GM18520 (cell line): ENCODE measurements around the gene BBS1.
"Not testable (repeated sequence)": the region's sequence is repeated elsewhere in the genome, so short reads cannot be mapped to it uniquely, and the experiment has no call there.

Experiments used
- ATAC-seq: cut with Tn5 transposase; IDR thresholded peaks from one replicate; pipeline ENCODE4 v1.9.1; 2021; ENCODE audit not compliant: unreplicated experiment

The BBS1 gene

DNA sequence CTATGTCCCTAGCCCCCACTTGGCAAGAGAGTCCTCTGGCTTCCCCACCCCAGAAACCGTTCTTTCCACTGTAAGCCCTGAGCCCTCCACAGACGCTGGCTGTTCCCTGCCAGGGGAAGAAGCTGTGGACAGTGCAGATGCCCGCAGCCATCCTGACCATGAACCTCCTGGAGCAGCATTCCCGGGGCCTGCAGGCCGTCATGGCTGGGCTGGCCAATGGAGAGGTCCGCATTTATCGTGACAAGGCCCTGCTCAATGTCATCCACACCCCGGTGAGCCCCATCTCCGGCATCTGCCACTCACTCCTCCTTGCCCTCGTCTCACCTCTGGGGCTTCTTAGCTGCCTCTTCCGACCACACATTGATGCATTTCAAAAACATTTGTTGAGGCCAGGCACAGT lies 13.2 kb downstream of the BBS1 start:
- ATAC-seq = no peak

DNA sequence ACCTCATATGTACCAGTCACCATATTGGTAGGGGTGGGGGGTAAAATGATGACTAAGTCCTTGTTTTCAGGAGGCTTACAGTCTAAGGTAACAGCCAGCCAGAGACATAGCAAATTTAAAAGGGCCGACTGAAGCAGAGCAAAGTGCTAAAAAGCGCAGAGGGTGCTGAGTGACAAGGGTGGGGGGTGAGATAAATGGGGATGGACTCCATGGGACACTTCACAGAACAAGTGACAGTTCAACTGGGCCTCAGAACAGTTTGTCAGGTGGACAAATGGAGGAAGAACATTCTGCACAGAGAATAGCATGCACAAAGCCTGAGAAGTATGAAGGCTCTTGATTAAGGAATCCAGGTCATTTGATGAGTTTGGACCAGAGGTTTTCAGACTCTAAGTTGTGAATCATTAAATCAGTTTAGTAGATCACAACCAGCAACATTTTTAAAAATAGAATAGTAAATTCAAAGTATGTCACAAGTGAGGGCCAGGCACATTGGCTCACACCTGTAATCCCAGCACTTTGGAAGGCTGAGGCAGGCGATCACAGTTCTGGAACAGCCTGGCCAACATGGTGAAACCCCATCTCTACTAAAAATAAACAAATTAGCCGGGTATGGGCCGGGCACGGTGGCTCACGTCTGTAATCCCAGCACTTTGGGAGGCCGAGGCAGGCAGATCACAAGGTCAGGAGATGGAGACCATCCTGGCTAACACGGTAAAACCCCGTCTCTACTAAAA lies 14.0 kb downstream of the BBS1 start:
- ATAC-seq = no peak

DNA sequence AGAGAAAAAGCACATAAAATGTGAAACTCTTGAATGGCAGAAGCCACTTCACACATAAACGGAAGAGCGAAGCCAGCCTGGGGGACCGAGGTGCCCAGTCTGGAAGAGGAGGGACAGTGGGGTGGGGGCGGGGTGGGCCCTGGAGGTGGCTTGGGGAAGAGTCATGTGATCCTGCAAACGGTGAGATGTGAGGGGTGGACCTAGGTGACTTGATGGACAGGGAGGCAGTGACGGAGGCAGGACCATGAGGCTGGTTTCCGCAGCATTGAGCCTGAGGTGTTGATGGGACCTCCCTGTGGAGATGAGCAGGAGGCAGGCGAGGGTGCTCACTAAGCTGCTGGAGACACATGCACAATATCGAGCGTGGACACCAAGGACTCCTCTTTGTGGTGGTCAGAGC lies 18.6 kb downstream of the BBS1 start:
- no peak for ATAC-seq

DNA sequence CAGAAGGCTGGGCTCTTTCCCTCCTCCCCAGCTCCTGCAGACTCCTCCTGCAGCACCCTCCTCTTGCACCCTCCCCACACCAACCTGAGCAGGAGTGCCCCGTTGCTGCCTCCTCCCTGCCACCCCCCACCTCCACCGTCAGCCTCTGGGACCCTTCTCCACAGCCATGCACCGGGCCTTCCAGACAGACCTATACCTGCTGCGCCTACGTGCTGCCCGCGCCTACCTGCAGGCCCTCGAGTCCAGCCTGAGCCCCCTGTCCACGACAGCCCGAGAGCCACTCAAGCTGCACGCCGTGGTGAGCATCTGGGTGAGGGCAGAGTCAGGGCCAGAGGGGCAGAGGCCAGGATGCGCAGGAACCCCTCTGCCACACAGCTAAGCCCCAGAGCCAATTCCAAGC lies 19.2 kb downstream of the BBS1 start:
- ATAC-seq = no peak

DNA sequence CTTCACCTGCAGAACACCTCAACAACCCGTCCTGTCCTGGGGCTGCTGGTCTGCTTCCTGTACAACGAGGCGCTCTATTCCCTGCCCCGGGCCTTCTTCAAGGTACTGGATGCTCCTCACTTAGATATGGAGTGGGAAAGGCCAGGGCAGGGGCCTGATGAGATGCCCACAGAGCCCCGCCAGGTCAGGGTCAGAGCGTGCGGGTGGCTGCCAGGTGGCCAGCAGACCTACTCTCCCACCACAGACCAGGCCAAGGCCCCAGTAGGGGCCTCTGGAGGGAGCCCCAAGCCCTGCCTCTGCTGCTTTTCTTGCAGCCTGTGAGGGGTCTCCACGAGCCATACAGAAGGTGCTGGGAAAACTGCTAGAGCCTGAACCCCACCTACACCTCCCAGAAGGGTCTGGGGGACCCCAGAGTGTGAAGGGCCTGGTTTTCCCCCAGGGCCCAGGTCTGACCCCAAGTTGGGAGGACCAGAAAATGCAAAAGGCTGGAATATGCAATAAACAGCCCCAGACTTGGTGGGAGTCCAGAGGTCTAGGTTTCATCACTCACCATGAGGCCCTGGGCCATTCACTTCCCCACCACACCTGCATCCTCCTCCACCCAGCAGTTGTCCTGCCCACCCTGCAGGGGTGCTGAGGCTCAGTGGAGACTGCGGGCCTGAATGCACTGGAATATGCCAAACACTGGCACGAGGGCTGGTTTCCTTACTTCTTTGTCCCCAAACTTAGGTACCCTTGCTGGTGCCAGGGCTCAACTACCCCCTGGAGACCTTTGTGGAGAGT lies 20.7 kb downstream of the BBS1 start:
- no peak for ATAC-seq

DNA sequence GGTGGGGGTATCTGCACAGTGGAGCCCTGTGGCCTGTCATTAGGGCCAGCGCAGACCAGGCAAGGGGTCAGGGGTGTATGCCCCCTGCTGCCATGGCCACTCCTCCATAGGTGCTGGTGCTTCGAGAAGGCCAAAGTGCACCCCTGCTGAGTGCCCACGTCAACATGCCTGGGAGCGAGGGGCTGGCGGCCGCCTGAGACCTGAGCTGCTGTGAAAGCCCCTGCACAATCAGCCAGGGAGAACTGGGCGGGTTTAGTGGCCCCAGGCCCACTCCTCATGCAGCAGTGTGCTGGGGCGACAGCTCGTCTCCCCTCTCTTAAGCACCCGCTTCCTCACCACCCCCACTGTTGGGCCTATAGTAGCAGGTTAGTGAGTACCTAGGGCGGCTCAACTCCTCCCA lies 21.4 kb downstream of the BBS1 start:
- no peak for ATAC-seq

DNA sequence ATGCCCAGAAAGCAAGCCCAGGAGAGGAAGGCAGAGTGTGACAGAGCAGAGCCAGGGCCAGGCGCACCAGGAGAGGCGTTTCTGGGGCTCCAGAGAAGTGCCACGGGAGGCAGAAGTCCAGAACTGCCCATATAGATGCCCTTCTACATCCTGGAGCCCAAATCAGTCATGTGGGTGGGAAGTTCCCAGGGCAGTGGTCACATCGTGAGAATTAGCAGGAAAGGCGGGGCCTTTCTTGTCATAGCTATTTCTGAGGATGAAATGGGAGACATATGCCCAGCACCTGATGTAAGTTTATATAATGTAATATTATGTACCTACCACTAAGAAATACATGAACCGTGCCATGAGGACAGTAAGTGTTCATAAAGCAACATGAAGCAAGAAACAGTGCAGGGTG lies 22.3 kb downstream of the BBS1 start:
- ATAC-seq = no peak

DNA sequence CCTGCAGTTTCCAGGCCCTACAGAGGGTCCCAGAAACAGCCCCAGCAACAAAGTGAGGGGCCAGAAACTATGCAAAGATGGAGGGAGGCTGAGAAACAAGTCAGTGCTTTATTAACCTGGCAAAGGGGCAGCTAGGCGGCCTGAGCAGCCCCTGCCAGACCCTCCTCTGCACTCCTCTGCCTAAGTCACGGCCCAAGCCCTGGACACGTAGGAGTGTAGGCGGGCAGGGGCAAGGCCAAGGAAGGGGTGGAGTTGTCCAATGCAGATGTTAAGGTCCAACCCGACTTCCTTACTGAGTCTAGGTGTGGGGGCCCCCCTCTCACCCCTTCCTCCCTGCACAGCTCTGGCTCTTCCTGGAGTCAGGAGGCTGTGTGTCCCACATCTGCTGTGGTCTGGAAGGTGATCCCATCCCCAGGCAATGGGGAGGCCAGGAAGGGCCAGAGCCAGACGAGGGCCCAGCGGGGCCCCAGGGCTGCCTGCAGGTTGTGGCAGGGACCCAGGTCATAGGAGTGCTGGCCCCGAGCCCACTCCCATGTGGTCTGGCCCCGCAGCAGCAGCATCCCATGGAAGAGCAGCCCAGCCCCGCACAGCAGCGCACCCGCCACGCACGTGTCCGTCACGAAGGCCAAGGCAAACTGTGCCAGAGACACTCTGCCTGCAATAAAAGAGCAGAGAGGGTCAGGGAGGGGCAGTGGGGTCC lies 28.9 kb downstream of the BBS1 start:
- no peak for ATAC-seq

DNA sequence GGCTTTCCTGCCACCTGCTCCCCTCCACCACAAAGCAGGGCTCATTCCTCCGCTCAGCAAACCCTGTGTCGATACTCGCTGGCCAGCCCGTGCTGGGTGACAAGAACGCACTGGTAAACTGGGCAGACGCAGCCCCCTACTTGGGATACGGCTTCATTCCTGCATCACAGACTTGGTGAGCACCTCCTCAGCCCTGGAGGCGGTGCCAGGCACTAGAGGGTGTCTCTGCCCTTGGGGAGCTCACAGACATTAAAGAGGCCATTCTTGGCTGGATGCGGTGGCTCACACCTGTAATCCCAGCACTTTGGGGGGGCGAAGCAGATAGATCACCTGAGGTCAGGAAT lies 29.4 kb downstream of the BBS1 start:
- no peak for ATAC-seq

DNA sequence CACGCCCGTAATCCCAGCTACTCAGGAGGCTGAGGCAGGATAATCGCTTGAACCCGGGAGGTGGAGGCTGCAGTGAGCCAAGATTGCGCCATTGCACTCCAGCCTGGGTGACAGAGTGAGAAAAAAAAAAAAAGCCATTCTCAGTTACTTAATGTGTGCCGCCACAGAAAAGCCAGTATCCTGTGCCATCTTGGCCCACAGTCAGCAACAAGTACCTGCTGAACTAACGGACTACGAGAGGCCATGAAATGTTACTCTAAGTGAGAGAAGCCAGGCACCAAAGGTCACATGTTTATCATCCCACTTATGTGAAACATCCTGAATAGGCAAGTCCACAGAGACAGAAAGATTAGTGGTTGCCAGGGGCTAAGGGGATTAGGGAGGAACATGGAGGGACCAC lies 30.2 kb downstream of the BBS1 start:
- not testable (repeated sequence) for ATAC-seq

DNA sequence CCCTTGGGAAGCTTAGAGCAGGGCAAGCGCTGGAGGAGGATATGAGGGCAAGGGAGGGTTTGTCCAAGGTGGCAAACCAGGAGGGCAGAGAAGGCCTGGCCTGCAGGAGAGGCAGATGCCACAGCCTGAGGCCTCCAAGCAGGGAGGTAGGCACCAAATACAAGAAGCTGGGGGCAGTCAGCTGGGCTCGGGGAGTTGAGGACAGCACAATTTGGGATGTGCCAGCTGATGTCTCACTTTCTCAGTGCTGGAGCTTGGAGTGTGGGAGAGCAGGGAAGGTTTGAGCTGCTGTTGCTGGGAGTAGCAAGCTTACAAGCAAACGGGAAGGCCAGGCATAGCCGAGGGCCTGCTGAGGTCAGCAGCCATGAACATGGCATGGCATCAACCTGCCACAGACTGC lies 31.5 kb downstream of the BBS1 start:
- ATAC-seq = no peak

DNA sequence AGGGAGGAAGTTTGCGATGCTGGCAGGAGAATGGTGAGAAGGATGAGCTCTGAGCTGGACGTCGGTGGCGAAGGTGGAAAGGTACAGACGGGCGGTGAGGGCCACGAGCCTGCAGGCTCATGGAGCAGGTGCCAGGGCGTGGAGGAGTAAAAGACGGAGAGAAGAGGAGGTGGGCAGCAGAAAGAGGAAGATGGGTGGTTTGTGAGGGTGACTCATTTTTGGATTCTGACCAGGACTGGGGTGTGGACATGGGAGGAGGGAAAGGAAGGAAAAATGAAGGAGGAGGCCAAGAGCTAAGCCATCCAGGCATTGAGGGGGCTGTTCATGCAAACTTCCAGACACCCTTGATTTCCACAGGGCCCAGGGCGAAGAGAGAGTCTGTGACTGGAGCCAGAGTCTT lies 31.9 kb downstream of the BBS1 start:
- ATAC-seq = no peak

DNA sequence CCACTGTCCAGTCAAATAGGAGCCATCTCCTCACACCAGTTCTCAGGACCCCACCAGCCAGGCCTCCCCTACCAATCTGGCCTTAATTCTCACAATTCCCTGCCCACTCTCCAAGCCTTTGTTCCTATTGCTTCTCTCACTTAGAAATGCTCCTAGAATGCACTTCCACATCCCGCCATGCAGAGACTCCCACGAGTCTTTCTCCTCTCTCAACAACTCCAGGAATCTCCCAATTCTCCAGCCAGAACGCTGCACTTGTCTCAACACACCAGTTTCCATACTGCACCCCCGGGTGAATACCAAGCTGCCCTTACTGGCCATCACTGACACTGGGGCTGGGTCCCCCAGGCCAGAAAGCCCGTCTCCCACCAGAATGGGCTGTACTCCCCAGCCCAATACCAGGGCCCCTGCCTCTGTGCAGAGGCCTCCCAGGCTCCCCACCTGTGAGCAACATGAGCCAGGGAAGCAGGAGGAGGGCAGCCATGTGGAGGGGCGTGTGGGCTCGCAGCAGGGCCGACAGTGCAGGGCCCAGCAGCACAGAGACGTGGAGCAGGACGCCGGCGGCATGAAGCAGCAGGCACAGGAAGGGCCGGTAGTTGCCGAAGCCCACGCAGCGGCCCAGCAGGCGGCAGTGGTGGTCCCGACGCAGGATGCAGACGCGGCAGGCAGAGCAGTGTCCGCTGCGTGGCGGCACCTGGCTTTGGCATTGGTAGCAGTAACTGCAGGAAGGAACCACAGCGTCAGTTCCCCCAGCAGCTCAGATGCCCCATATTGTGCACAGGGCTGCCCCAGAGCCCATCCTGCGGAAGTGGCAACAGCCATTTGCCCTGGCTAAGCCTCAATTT lies 33.0 kb downstream of the BBS1 start:
- ATAC-seq = no peak

DNA sequence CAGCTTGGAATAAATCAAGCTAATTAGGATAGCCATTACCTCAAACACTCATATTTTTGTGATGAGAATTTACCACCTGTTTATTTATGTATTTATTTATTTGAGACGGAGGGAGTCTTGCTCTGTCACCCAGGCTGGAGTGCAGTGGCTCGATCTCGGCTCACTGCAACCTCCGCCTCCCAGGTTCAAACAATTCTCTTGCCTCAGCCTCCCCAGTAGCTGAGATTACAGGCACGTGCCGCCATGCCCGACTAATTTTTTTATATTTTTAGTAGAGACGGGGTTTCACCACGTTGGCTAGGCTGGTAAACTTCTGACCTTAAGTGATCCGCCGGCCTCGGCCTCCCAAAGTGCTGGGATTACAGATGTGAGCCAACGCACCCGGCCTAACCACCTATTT lies 34.5 kb downstream of the BBS1 start:
- not testable (repeated sequence) for ATAC-seq

DNA sequence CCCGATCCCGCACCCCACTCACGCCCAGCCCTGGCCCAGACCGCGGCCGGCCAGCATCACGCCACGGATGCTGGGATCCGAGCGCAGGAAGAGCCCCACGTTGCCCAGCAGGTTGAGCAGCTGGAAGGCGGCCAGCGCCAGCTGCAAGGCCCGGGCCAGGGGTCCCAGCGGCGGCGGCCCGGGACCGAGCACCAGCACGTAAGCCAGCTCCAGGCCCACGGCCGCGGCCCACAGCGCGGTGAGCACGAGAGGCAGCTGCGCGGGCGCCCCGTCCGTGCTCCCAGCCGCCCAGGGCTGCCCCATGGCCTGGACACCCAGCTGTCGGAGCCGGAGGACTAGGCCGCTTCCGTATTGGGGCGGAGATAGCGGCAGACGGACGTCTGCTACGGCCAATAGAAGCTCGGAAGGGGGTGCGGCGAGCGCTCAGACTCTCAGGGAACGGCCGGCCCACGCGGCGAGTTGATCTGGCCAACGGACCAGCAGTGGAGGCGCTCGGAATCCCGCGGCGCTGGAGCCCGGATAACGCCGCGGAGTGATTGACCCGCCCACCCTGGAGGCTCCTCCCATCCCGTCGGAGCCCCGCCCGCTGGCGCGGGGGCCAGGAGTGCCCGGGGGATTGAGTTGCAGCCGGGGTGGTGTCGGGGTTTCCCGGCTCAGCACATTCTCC lies 35.4 kb downstream of the BBS1 start, which contains the start of gene ZDHHC24:
ZDHHC24 (minus strand) TSS at position 348 of the 667 bp plus-strand sequence; CDS start at position 303, 45 bp downstream.
- ATAC-seq = peak; percentile 79

DNA sequence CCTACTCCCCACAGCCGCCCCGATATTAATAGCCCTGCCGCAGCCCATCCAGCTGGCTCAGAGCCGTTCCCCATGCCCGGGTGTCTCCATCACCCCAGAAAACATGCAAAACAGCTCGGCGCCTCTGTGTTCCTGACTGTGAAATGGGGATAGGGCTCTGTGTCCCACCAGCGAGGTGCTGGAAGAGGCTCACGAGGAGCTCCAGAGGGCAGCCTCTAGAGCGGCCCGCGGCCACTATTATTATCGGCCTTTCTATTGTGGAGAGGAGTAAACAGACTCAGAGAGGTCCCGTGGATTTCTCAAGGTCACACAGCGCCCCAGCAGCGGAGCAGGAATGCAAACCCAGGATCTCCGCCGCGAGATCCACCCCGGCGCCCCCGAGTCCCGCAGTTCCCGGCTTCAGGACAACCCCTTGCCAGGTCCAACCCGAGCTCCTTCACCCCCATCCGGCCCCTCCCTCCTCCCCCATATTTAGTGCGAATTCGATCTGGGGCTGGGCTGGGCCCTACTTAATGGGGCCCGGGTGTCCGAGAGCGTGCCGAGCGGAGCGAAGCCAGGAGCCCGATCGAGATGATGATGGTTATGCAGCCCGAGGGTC lies 36.0 kb downstream of the BBS1 start, which contains the start of gene ACTN3:
ACTN3 (plus strand) TSS at position 536 of the 598 bp plus-strand sequence; CDS start at position 571, 35 bp downstream.
- ATAC-seq = no peak

DNA sequence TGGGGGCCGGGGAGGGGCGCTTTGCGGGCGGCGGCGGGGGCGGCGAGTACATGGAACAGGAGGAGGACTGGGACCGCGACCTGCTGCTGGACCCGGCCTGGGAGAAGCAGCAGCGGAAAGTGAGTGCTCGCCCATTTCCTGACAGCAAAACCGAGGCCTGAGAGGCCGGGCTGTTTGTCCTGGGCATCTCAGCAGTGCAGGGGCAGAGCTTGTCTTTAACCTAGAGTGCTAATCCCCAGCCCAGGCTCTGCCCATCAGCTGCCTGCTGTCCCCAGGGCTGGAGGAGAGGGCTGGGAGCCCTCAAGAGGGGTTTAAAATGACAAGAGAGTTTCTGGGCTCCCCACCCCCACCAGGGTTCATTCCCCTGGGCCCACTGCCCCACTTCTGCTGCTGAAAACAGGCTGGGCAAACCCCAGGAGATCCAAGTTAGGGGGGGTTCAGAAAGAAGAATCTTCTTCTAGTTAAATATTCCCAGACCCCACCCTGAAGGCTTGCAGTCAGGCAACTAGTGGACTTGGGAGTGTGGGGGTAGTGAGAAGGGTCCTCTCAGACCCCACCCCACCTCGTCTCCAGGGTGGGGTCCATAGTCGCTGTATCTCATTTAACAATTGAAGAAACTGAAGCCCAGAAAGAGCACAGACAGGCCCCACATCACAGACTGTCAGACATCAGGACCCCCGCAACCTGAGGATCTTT lies 36.7 kb downstream of the BBS1 start:
- no peak for ATAC-seq

DNA sequence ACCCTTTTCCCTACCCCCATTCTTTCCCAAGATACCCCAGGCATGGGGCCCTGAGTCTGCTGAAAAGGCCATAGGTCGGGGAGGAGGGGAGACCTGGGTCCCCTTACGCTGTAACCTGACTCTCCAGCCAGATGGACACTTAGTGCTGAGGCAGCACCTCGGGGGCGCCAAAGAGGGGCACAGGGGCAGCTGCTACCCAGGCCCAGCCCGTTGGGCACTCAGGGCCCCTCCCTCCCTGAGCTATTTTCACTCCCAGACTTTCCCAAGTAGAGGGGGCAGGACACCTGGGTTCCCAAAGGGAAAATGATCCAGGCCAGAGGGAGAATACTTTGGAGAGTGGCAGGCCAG lies 37.2 kb downstream of the BBS1 start:
- ATAC-seq = no peak

DNA sequence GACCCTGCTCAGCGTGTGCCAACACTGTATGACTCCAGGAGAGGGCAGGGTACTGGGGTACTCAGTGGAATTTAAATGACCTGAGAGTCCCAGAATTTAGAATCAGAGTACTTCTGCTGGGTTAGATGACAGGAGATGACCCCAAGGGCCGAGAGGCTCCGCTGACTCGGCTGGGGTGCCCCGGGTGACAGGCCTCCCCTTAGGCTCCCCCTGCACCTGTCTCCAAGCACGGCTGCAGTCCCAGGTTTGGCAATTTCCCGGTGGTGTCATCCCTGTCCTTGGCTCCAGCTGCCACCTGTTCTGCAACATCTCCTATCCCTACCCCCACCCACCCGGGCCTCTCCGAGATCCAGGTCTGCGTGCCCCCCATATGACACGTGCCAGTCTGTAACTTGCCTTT lies 37.6 kb downstream of the BBS1 start:
- no peak for ATAC-seq
